PC-9 (cell line): ENCODE results near the gene REG4. TPM values are rescaled to one million over a fixed set of nuclear protein-coding genes. Genes with fewer than 3 reads are reported as not detected.
"Not testable (repeated sequence)": the region's sequence is repeated elsewhere in the genome, so short reads cannot be mapped to it uniquely, and the experiment has no call there.

Experiments used
- BruUV-seq: library from RNA; stranded (reverse); fragments of 400-500 nt; replicated peaks from 2 replicates; lab custom pipeline; 2021; lab: Mats Ljungman, UMichigan
- CTCF ChIA-PET: fragments of 300-600 bp; sonication (Branson Sonifier 250); formaldehyde crosslinking; loops from one replicate; lab custom pipeline; 2022; ENCODE audit warnings: antibody characterized with exemption; lab: Charles Lee
- POLR2A ChIA-PET: fragments of 300-600 bp; sonication (Branson Sonifier 250); formaldehyde crosslinking; loops from one replicate; lab custom pipeline; 2022; ENCODE audit warnings: antibody characterized with exemption; ENCODE audit not compliant: unreplicated experiment; lab: Charles Lee
- DNase-seq, 2 experiments: peaks; one replicate each; pipeline versions ENCODE4 v3.0.0 to v3.0.0-alpha.2; 2015 to 2022; ENCODE audit warnings: mixed read lengths in 1 of 2
- H2AFZ ChIP-seq: fragments of 200-600 bp; sonication (generic); 2 replicates; pipeline ENCODE4 v1.8.1; 2017; ENCODE audit warnings: antibody characterized with exemption
- H3F3A ChIP-seq: fragments of 200-600 bp; sonication (generic); 2 replicates; pipeline ENCODE4 v1.8.1; 2017; ENCODE audit warnings: antibody characterized with exemption, mild to moderate bottlenecking, low read depth; ENCODE audit not compliant: insufficient read depth
- H3K27ac ChIP-seq: fragments of 200-600 bp; sonication (generic); 2 replicates; pipeline ENCODE4 v1.6.1; 2016; ENCODE audit warnings: mixed run types
- H3K27me3 ChIP-seq: fragments of 200-600 bp; sonication (generic); 2 replicates; pipeline ENCODE4 v1.6.1; 2016; ENCODE audit warnings: low read depth, mixed run types; ENCODE audit not compliant: insufficient read depth
- H3K36me3 ChIP-seq: fragments of 200-600 bp; sonication (generic); 2 replicates; pipeline ENCODE4 v1.6.1; 2016; ENCODE audit warnings: low read depth, mixed run types
- H3K4me1 ChIP-seq: fragments of 200-600 bp; sonication (generic); replicated peaks from 2 replicates; pipeline ENCODE4 v1.6.1; 2016; ENCODE audit warnings: mixed run types; ENCODE audit not compliant: insufficient read depth
- H3K4me2 ChIP-seq: fragments of 200-600 bp; sonication (generic); 2 replicates; pipeline ENCODE4 v1.6.1; 2017; ENCODE audit warnings: mixed run types
- H3K4me3 ChIP-seq: fragments of 200-600 bp; sonication (generic); 2 replicates; pipeline ENCODE4 v1.6.1; 2016; ENCODE audit warnings: mixed run types
- H3K79me2 ChIP-seq: fragments of 200-600 bp; sonication (generic); 2 replicates; pipeline ENCODE4 v1.6.1; 2017; ENCODE audit warnings: low read depth, mixed run types
- H3K9me2 ChIP-seq: fragments of 200-600 bp; sonication (generic); 2 replicates; pipeline ENCODE4 v1.8.1; 2017; ENCODE audit warnings: mild to moderate bottlenecking; ENCODE audit not compliant: insufficient read depth
- H3K9me3 ChIP-seq: fragments of 200-600 bp; sonication (generic); 2 replicates; pipeline ENCODE4 v1.8.1; 2016; ENCODE audit warnings: low read depth; ENCODE audit not compliant: insufficient read depth
- H4K20me1 ChIP-seq: fragments of 200-600 bp; sonication (generic); 2 replicates; pipeline ENCODE4 v1.8.1; 2017; ENCODE audit not compliant: insufficient read depth
- CTCF ChIP-seq: fragments of 200-600 bp; sonication (generic); conservative IDR thresholded peaks from 2 replicates; pipeline ENCODE4 v1.6.1; 2017; ENCODE audit warnings: mixed run types, antibody characterized with exemption, mild to moderate bottlenecking, moderate library complexity
- EZH2 ChIP-seq: fragments of 200-600 bp; sonication (generic); IDR thresholded peaks from 2 replicates; pipeline ENCODE4 v1.8.0; 2017; ENCODE audit warnings: antibody characterized with exemption, low read depth
- intact Hi-C: fragments of 100-400 bp; cut with micrococcal nuclease; formaldehyde crosslinking; loops from one replicate; pipeline ENCODE4 v1.10.0; 2022; ENCODE audit not compliant: unreplicated experiment
- total RNA-seq: library from RNA; stranded (reverse); gene quantifications from 2 replicates; pipeline ENCODE4 v1.2.3, GENCODE V29; 2021

The REG4 gene
- total RNA-seq, 1 experiment from 2014 or later = not detected

GRCh38 chr1:119834990-119835389 is 23.7 kb upstream of the REG4 start:
- Histone ChIP-seq H3K36me3 (no peaks in the 10 kb centered on the region), H3K9me2 (no peaks in the 10 kb centered on the region; the same call in 1 of the 2 replicates), H3K4me2 (no peak overlapping the region), H2AFZ (no peak overlapping the region), H3K4me3 (no peak overlapping the region), H3K27ac (no peak overlapping the region), H3K27me3 (no peaks in the 10 kb centered on the region), H3K9me3 (no peaks in the 10 kb centered on the region), H3K79me2 (no peaks in the 10 kb centered on the region), H3K4me1 (no peaks in the 10 kb centered on the region), H3F3A (no peaks in the 10 kb centered on the region), H4K20me1 (no peaks in the 10 kb centered on the region)
- TF ChIP-seq EZH2 = no peak
- no peak for TF ChIP-seq CTCF
- no TSS peak for BruUV-seq
- CTCF ChIA-PET = no interaction called here
- no peak for DNase-seq
- POLR2A ChIA-PET = interaction anchor here (0.6 kb wide), 1 partner anchor 53 kb away, joined by 3 read pairs; no protein-coding TSS in a partner anchor
- intact Hi-C loops = no loop called here

GRCh38 chr1:119831027-119831426 is 19.8 kb upstream of the REG4 start:
- no peak overlapping the region for H2AFZ ChIP-seq
- no peak for DNase-seq

GRCh38 chr1:119829625-119830024 is 18.4 kb upstream of the REG4 start:
- H3K27ac ChIP-seq = no peak overlapping the region
- ChIA-PET POLR2A (no interaction called here), CTCF (no interaction called here)
- no peaks in the 10 kb centered on the region for H3K79me2 ChIP-seq
- no TSS peak for BruUV-seq
- H3K4me3 ChIP-seq = no peak overlapping the region
- no peaks in the 10 kb centered on the region for H3K27me3 ChIP-seq
- intact Hi-C loops = no loop called here
- H3K9me2 ChIP-seq = no peaks in the 10 kb centered on the region; the same call in 1 of the 2 replicates
- TF ChIP-seq EZH2 (no peak), CTCF (no peak)
- no peak overlapping the region for H3K4me2 ChIP-seq
- no peaks in the 10 kb centered on the region for H3K36me3 ChIP-seq
- H3K4me1 ChIP-seq = no peaks in the 10 kb centered on the region
- H3F3A ChIP-seq = no peaks in the 10 kb centered on the region
- H2AFZ ChIP-seq = no peak overlapping the region
- no peaks in the 10 kb centered on the region for H3K9me3 ChIP-seq
- DNase-seq = no peak
- H4K20me1 ChIP-seq = no peaks in the 10 kb centered on the region

More at GRCh38 chr1:119831027-119831426, 19.8 kb upstream of the REG4 start:
- no peak overlapping the region for H3K27ac ChIP-seq
- ChIA-PET CTCF (no interaction called here), POLR2A (no interaction called here)
- TF ChIP-seq CTCF (no peak), EZH2 (no peak)
- no peaks in the 10 kb centered on the region for H3K79me2 ChIP-seq
- no peaks in the 10 kb centered on the region for H3K36me3 ChIP-seq
- no peak overlapping the region for H3K4me2 ChIP-seq
- no peaks in the 10 kb centered on the region for H3K27me3 ChIP-seq
- BruUV-seq = no TSS peak
- H4K20me1 ChIP-seq = no peaks in the 10 kb centered on the region
- H3K4me1 ChIP-seq = no peaks in the 10 kb centered on the region
- intact Hi-C loops = no loop called here
- H3K9me3 ChIP-seq = no peaks in the 10 kb centered on the region
- no peaks in the 10 kb centered on the region for H3F3A ChIP-seq
- no peak overlapping the region for H3K4me3 ChIP-seq
- H3K9me2 ChIP-seq = no peaks in the 10 kb centered on the region; the same call in 1 of the 2 replicates

- H3K79me2 ChIP-seq, intact Hi-C loops, H3K4me3 ChIP-seq, CTCF ChIA-PET, H3K27me3 ChIP-seq, H3F3A ChIP-seq, BruUV-seq, DNase-seq, H2AFZ ChIP-seq, H3K27ac ChIP-seq, H3K36me3 ChIP-seq, H4K20me1 ChIP-seq, POLR2A ChIA-PET, H3K4me1 ChIP-seq, H3K9me2 ChIP-seq, H3K4me2 ChIP-seq, H3K9me3 ChIP-seq: not testable (repeated sequence)
These were observed 17.7 kb upstream of the REG4 start for GRCh38 chr1:119829006-119829405.
